ENCODE data around the gene XK. TPM values are rescaled to one million over a fixed set of nuclear protein-coding genes. Genes with fewer than 3 reads are reported as not detected.

The XK gene
- total and polyA plus RNA-seq, 2 experiments from 2014 or later, result not detected

GRCh38 chrX:37692918-37693317 lies 7.3 kb downstream of the XK start:
- H3K27me3 ChIP-seq (replicated peaks; ENCODE audit: insufficient read depth), result no peaks in the 10 kb centered on the region
- H3K9me3 ChIP-seq (ENCODE audit: low read depth), result no peaks in the 10 kb centered on the region
- H2AFZ ChIP-seq, result no peak overlapping the region
- TF ChIP-seq EZH2phosphoT487 (IDR thresholded peaks at IDR 0.05; ENCODE audit: insufficient read depth, low read depth) (no peak), EZH2 (IDR thresholded peaks at IDR 0.05; ENCODE audit: insufficient read depth, poor library complexity, severe bottlenecking) (no peak)
- WGBS, 2 experiments (ENCODE audit: low coverage in 1 of 2, low lambda C conversion rate in 2 of 2, missing lambda C conversion rate in 2 of 2), result 35 to 39% methylated on average over 3 of the region's 3 CpGs
- no peaks in the 10 kb centered on the region for H3K9me2 ChIP-seq (ENCODE audit: insufficient read depth)
- H3K4me3 ChIP-seq, result no peak overlapping the region
- no peak overlapping the region for H3K9ac ChIP-seq
- H3K79me2 ChIP-seq (ENCODE audit: insufficient read depth), result no peaks in the 10 kb centered on the region
- H3F3A ChIP-seq (ENCODE audit: insufficient read depth), result no peaks in the 10 kb centered on the region
- H3K4me1 ChIP-seq (ENCODE audit: insufficient read depth), result no peaks in the 10 kb centered on the region
- H3K36me3 ChIP-seq (ENCODE audit: low read depth), result no peaks in the 10 kb centered on the region
- in situ Hi-C loops (cut with MboI), result no loop called here
- H3K27ac ChIP-seq, result no peak overlapping the region
- no peak overlapping the region for H3K4me2 ChIP-seq (ENCODE audit: unreplicated experiment)
- no peaks in the 10 kb centered on the region for H4K20me1 ChIP-seq (ENCODE audit: insufficient read depth)
- DNase-seq, result no peak

- H2AFZ ChIP-seq, result no peak overlapping the region
- no peaks in the 10 kb centered on the region for H3K9me3 ChIP-seq (ENCODE audit: low read depth)
- no peak overlapping the region for H3K4me3 ChIP-seq
- H3K27ac ChIP-seq, result no peak overlapping the region
- H3K9me2 ChIP-seq (ENCODE audit: insufficient read depth), result no peaks in the 10 kb centered on the region
- H4K20me1 ChIP-seq (ENCODE audit: insufficient read depth), result no peaks in the 10 kb centered on the region
- no peaks in the 10 kb centered on the region for H3K36me3 ChIP-seq (ENCODE audit: low read depth)
- no peaks in the 10 kb centered on the region for H3K79me2 ChIP-seq (ENCODE audit: insufficient read depth)
- no peaks in the 10 kb centered on the region for H3K4me1 ChIP-seq (ENCODE audit: insufficient read depth)
- H3K27me3 ChIP-seq (replicated peaks; ENCODE audit: insufficient read depth), result no peaks in the 10 kb centered on the region
- 29 to 31% methylated on average over 1 of the region's 1 CpG for WGBS, 2 experiments (ENCODE audit: low coverage in 1 of 2, low lambda C conversion rate in 2 of 2, missing lambda C conversion rate in 2 of 2)
- H3K4me2 ChIP-seq (ENCODE audit: unreplicated experiment), result no peak overlapping the region
- no peak for DNase-seq
- TF ChIP-seq EZH2 (IDR thresholded peaks at IDR 0.05; ENCODE audit: insufficient read depth, poor library complexity, severe bottlenecking) (no peak), EZH2phosphoT487 (IDR thresholded peaks at IDR 0.05; ENCODE audit: insufficient read depth, low read depth) (no peak)
- no peak overlapping the region for H3K9ac ChIP-seq
- in situ Hi-C loops (cut with MboI), result no loop called here
- no peaks in the 10 kb centered on the region for H3F3A ChIP-seq (ENCODE audit: insufficient read depth)
Measured at GRCh38 chrX:37697169-37697760, 11.7 kb downstream of the XK start.

- Histone ChIP-seq H3K27ac (no peak overlapping the region), H3K9ac (no peak overlapping the region), H3K27me3 (replicated peaks; ENCODE audit: insufficient read depth) (no peaks in the 10 kb centered on the region), H3K4me1 (ENCODE audit: insufficient read depth) (no peaks in the 10 kb centered on the region), H3K9me3 (ENCODE audit: low read depth) (no peaks in the 10 kb centered on the region), H3K36me3 (ENCODE audit: low read depth) (no peaks in the 10 kb centered on the region), H3K4me3 (no peak overlapping the region), H4K20me1 (ENCODE audit: insufficient read depth) (no peaks in the 10 kb centered on the region), H3K4me2 (ENCODE audit: unreplicated experiment) (no peak overlapping the region), H3F3A (ENCODE audit: insufficient read depth) (no peaks in the 10 kb centered on the region), H3K79me2 (ENCODE audit: insufficient read depth) (no peaks in the 10 kb centered on the region), H2AFZ (no peak overlapping the region), H3K9me2 (ENCODE audit: insufficient read depth) (no peaks in the 10 kb centered on the region)
- WGBS, 2 experiments (ENCODE audit: low coverage in 1 of 2, low lambda C conversion rate in 2 of 2, missing lambda C conversion rate in 2 of 2), result 7 to 13% methylated on average over 3 to 4 of the region's 4 CpGs
- TF ChIP-seq EZH2 (IDR thresholded peaks at IDR 0.05; ENCODE audit: insufficient read depth, poor library complexity, severe bottlenecking) (no peak), EZH2phosphoT487 (IDR thresholded peaks at IDR 0.05; ENCODE audit: insufficient read depth, low read depth) (no peak)
- DNase-seq, result no peak
- in situ Hi-C loops (cut with MboI), result no loop called here
Measured at GRCh38 chrX:37701588-37701987, 16.0 kb downstream of the XK start.

DNA sequence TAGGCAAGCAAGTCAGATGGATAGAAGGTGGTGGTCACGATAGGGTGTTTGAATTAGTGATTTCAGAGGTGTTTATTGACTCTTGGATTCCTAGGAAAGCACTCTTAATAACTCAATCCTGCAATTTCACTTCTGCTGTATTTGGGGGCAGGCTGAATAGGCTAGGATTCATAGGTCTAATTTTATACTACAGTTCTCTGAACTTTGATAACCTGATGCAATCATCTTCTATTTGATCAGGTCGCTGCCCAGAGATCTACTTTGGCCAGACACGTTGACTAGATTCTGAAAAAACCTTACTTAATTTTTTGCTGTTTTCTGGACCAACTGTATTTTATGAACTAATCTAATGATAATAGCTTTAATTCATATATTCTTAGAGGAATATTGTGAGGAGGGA lies 26.4 kb downstream of the XK start:
- Histone ChIP-seq H3K4me1 (ENCODE audit: insufficient read depth) (no peaks in the 10 kb centered on the region), H3K9me2 (ENCODE audit: insufficient read depth) (no peaks in the 10 kb centered on the region), H2AFZ (no peak overlapping the region), H3K9ac (no peak overlapping the region), H3K36me3 (ENCODE audit: low read depth) (no peaks in the 10 kb centered on the region), H3K27ac (no peak overlapping the region), H4K20me1 (ENCODE audit: insufficient read depth) (no peaks in the 10 kb centered on the region), H3K9me3 (ENCODE audit: low read depth) (no peaks in the 10 kb centered on the region), H3K4me3 (no peak overlapping the region), H3K4me2 (ENCODE audit: unreplicated experiment) (no peak overlapping the region), H3K79me2 (ENCODE audit: insufficient read depth) (no peaks in the 10 kb centered on the region), H3K27me3 (replicated peaks; ENCODE audit: insufficient read depth) (no peaks in the 10 kb centered on the region), H3F3A (ENCODE audit: insufficient read depth) (no peaks in the 10 kb centered on the region)
- whole genome bisulfite sequencing, 2 experiments (ENCODE audit: low coverage in 1 of 2, low lambda C conversion rate in 2 of 2, missing lambda C conversion rate in 2 of 2), result 41 to 45% methylated on average over 3 of the region's 3 CpGs
- in situ Hi-C loops (cut with MboI), result no loop called here
- DNase-seq, result no peak
- no peak for TF ChIP-seq EZH2 (IDR thresholded peaks at IDR 0.05; ENCODE audit: insufficient read depth, poor library complexity, severe bottlenecking)
- no peak for TF ChIP-seq EZH2phosphoT487 (IDR thresholded peaks at IDR 0.05; ENCODE audit: insufficient read depth, low read depth)

GRCh38 chrX:37712458-37712857 lies 26.9 kb downstream of the XK start:
- WGBS, 2 experiments (ENCODE audit: low coverage in 1 of 2, low lambda C conversion rate in 2 of 2, missing lambda C conversion rate in 2 of 2), result 37 to 38% methylated on average over 3 of the region's 3 CpGs
- Histone ChIP-seq H3K9me3 (ENCODE audit: low read depth) (no peaks in the 10 kb centered on the region), H3K9me2 (ENCODE audit: insufficient read depth) (no peaks in the 10 kb centered on the region), H3K27me3 (replicated peaks; ENCODE audit: insufficient read depth) (no peaks in the 10 kb centered on the region), H3K27ac (no peak overlapping the region), H3K9ac (no peak overlapping the region), H3F3A (ENCODE audit: insufficient read depth) (no peaks in the 10 kb centered on the region), H4K20me1 (ENCODE audit: insufficient read depth) (no peaks in the 10 kb centered on the region), H3K36me3 (ENCODE audit: low read depth) (no peaks in the 10 kb centered on the region), H3K4me1 (ENCODE audit: insufficient read depth) (no peaks in the 10 kb centered on the region), H3K4me2 (ENCODE audit: unreplicated experiment) (no peak overlapping the region), H3K79me2 (ENCODE audit: insufficient read depth) (no peaks in the 10 kb centered on the region), H3K4me3 (no peak overlapping the region), H2AFZ (no peak overlapping the region)
- DNase-seq, result peak; percentile 3
- TF ChIP-seq EZH2phosphoT487 (IDR thresholded peaks at IDR 0.05; ENCODE audit: insufficient read depth, low read depth) (no peak), EZH2 (IDR thresholded peaks at IDR 0.05; ENCODE audit: insufficient read depth, poor library complexity, severe bottlenecking) (no peak)
- in situ Hi-C loops (cut with MboI), result no loop called here
